Cortex of kidney (tissue), 1 donor: ENCODE results near the gene CERS1.
"Not testable (repeated sequence)": the region's sequence is repeated elsewhere in the genome, so short reads cannot be mapped to it uniquely, and the experiment has no call there.

ENCODE experiments used
- DNase-seq: peaks from one replicate; lab custom pipeline; 2025; lab: John Stamatoyannopoulos, UW

Gene CERS1

DNA sequence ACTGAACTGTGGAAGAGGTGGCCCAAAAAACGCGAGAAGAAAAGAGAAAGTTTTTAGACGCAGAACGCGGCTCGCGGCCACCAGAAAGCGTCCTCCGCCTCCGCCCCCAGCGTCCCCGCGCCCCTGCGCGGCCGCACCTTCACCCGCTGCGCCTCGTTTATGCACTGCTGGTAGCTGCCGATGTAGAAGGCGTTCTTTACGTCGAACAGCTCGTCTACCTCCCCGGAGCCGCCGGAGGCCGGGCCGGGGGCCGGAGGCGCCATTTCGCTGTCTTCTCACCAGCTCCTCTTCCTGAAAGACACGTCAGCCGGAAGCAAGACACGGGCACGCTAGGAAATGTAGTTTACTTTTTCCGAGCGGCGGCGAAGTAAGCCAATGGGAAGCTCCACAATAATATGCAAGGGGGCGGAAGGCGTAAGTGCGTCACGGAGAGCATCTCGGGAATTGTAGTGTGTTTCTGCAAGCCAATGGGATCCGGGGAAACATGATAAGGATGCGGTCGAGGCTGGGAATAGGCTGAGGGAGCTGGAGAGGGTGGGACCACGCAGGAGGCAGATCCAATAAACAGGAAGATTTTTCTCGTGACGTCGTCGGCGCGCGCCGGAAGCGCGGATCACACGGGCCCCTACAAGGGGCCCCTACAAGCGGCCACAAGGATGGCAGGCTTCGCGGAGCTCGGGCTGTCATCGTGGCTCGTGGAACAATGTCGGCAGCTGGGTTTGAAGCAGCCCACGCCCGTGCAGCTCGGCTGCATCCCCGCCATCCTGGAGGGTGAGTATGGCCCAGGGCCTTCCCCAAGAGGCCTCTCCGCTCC lies 23.3 kb upstream of the CERS1 start, which contains the start of the genes COPE and DDX49:
COPE (minus strand) TSS at position 302 of the 814 bp plus-strand sequence; CDS start at position 263, 39 bp downstream.
DDX49 (plus strand) TSS at position 630 of the 814 bp plus-strand sequence; CDS start at position 657, 27 bp downstream.
- DNase-seq, result no peak

DNA sequence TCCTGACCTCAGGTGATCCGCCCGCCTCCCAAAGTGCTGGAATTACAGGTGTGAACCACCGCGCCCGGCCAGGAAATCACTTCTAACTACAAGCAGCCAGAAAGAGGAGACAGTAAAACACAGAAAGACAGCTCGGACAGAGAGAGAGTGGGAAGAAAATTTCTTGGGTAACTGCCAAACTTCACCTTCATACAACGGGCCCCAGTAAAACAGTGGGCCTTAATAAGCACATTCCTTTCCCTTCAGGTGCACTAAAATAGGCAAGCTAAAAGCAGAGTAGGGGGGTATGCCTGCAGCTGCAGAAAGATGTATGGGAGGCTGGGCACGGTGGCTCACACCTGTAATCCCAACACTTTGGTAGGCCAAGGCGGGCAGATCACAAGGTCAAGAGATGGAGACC lies 21.6 kb upstream of the CERS1 start:
- not testable (repeated sequence) for DNase-seq

DNA sequence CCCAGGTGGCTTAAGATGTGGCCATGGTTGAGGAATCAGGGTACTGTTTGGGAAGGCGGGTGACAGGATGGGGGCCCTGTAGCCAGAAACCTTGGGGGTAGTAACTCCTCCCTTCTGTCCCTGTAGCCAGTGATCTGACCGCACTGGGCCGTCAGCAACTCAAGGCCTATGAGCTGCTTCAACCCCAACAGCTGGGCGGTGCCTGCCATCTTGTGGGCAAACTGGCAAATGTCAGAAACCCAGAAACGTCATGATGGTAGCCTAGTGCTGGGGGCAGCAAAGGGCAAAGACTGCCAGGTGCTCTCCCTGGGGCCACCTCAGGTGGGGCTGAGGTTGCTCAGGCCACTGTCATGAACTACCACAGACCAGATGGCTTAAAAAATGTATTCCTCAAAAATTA lies 19.7 kb upstream of the CERS1 start:
- no peak for DNase-seq

DNA sequence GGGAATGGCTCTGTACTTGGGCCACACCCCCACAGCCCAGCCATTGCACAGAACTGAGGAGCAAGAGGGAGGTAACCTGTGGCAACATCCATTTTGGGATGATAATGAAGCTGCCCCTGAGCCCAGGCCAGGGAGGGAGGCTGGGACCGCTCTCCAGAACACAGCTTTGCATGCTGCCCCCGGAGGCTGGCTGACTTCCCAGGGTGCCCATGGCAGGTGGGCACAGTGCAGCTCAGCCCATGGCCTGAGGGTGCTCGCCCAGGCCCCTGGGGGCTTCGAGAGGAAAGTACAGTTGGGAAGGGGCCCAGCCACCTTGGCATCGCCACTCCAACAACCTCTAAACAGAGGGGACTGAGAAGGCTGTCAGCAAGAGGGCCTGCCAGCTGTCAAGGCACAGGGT lies 17.5 kb upstream of the CERS1 start:
- no peak for DNase-seq

DNA sequence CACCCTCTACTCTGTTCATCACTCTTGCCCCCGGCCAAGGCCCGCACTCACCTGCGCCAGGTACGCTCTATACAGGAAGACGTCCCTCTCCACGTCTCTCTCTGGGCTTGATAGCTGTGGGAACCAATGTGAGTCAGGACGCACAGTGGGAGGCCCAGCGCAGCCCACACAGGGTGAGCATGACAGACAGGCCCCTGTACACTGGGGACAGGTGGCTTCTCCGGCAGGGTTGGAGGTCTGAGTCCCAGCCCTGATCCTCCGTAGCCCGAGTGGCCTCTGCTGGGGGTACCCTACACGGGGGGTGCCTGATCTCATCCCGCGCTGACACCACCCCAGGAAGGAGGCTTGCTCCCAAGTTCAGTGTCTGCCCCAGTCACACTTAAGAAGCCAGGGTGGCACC lies 17.0 kb upstream of the CERS1 start:
- no peak for DNase-seq

DNA sequence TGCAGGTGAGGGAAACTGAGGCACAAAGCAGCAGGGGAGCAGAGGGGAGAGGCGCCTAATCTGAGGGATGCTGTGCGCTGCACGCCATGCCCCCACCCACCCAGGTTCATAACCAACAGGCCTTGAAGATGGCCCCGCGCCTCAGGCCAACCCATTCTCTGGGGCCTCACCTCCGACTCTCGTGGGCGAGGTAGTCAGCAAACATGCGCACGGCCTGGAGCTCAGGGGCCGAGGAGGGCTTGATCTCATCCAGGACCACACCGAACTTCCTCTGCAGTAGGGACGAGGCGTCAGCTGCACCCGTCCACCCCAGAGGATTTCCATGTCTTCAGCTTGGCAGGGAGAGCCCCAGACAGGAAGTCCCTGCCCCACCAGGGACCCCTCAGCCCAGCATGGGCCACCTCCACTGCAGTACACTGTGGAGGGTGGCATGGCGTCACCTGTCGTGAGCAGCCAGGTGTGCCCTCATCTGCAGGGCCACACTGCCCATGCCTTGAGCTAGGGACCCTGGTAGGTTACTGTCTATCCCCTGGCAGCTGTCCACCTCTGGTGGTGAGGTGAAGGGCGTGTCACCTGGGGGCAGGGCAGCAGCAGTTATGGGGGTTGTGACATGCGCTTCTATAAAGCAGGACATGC lies 15.0 kb upstream of the CERS1 start:
- no peak for DNase-seq

DNA sequence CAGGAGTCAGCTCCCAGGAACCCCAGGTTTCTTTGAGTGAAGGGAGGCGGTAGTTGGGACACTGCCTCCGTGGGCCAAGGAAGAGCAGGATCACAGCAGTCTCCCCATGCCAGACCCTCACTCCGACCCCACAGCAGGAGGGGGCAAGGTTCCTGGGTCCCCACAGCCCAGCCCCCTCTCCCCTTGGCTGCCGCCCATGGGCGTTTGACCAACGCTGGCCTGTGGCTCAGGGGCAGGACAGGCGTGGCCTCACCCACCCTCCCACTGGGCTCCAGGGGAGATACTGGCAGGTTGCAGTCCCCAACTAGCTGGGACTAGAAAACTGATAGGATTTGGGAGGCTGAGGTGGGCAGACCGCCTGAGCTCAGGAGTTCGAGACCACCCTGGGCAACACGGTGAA lies 14.1 kb upstream of the CERS1 start:
- no peak for DNase-seq

DNA sequence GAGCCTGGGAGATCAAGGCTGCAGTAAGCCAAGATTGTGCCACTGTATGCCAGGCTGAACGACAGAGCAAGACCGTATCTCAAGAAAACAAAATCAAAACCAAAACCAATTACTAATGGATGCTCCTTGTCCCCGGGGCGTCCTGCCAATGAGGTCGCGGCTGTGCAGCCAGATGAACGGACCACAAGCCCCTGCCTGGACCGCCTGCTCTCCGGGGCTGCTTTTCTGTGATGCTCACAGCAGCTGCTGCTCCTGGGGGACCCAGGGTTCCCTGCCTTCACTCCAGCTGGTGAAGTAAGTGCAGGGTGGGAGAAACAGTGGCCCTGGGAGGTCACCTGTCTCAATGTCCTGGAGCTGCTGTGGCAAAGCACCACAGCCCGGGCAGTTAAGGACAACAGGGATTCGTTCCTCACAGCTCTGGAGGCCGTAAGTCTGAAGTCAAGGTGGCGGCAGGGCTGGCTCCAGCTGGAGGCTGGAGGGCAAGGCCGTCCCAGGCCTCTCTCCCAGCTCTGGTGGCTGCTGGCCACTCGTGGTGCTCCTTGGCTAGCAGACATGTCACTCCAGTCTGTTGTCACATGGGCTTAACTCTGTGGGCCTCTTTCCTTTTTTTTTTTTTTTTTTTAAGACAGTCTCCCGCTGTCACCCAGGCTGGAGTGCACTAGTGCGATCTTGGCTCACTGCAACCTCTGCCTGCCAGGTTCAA lies 13.1 kb upstream of the CERS1 start:
- no peak for DNase-seq

DNA sequence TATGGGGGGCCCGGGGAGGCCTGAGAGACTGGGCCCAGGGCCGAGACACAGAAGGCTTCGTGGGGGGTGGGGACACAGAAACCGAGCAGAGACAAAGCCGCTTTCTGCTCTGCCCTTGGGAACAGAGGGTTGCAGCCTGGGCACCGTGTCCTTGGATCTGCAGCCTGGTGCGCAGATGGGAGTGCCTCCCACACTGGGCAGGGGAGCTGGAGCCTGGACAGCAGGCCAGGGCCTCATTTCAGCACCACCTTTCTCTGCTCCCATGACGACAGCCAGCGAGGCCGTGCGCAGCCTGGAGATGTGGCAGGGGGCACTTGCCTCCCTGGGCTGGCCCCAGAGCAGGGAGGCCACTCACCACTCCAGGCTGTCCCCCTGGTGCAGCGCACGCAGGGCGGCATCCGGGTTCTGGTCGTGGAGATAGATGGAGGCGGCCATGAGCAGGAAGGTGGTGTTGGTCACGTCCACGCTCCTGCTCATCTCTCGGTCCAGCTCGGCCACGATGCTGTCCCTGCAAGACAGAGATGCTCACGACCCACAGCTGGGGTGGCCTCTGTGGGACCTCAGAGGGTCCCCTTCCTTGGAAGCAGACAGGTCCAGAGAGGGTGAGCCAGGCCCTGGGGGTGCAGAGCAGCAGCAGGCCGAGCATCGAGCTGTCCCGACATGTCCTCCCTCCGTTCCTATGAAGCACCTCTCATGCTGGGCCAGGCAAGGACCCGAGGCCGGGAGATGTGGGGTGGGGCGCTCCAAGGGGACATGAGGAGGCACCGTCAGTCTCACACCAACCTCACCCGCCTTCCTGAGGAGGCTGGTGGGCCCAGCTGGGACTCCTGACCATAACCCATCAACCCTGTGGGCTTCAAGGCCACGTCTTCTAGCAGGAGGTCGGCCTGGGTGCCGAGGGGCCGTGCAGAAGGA lies 10.9 kb upstream of the CERS1 start:
- no peak for DNase-seq

DNA sequence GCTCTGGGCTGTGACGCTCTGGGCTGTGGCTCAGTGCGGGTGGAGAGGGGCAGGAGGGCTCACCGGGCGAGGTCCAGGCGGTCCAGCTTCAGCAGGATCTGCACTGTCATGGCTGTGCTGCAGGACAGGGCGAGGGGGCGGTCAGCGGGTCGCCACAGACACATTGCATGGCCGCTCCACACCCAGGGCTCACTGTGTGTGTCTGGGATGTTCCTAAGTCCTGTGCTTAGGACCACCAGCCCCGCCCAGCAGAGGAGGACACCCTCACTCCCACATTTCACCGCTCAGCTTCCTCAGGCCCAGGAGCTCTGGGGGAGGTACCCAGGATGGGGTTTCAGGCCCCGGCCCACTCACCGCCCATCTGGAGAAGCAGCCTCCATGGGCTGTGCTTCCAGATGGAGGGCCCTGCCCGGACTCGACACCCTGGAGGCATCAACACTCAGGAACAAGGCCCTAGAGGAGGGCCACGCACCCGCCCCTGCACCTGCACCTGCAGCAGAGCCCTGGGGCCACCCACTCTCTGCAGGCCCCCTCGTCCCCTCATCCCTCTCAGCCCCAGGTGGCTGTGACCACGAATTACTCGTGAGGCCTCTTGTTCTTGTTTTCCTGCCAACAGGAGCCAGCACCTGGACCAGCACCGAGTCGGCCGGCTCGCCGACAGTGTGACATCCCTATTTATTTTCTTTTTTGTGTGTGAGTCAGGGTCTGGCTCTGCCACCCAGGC lies 9.7 kb upstream of the CERS1 start:
- DNase-seq, result no peak

DNA sequence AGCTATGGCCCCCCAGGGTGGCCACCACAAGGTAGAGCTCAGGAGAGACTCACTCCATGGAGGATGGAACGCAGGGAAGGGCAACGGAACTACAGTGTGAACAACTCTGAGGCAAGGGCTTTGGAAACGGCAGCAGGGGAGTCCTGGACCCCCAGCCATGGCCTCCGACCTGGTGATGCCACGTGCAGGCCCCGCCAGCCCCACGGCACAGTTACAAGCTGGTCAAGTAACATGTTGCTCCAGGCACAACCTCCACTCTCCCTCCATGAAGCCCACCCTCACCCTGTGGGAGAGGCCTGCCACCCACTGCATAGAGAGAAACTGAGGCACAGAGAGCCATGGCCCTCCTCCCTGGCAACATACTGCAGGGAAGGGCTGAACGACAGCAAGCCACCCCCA lies 9.1 kb upstream of the CERS1 start:
- DNase-seq, result no peak

DNA sequence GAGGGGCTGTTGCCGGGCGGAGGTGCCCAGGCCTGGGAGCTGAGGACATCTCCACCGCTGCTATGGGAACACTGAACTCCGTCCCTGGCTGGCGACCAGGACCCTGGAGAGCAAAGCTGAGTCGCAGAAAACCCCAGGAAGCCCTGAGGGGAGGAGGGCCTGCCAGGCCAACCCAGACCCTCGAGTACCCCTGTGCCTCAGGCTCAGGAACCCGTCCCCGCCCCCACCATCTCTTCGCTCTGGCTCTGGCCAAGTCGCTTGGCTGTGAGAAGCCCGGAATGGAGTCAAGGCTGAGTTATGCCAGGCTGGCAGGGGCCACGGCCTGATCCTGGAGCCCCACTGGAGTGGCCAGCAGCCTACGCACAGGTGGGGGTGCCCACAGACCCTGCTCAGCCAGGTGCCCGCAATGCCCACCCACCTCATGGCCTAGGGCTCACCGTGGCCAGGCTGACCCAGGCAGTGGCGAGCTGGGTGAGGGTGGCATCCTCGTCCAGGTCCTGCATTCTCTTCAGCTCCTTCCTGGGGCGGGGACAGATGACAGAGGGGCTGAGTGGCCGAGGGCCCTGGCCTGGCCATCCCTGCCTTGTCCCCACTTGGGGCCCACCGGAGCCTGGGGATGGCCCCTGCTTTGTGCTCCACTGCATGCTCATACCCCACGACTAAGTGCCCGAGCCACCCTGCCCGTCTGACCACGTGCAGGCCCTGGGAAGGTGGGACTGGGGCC lies 8.5 kb upstream of the CERS1 start:
- DNase-seq, result no peak

DNA sequence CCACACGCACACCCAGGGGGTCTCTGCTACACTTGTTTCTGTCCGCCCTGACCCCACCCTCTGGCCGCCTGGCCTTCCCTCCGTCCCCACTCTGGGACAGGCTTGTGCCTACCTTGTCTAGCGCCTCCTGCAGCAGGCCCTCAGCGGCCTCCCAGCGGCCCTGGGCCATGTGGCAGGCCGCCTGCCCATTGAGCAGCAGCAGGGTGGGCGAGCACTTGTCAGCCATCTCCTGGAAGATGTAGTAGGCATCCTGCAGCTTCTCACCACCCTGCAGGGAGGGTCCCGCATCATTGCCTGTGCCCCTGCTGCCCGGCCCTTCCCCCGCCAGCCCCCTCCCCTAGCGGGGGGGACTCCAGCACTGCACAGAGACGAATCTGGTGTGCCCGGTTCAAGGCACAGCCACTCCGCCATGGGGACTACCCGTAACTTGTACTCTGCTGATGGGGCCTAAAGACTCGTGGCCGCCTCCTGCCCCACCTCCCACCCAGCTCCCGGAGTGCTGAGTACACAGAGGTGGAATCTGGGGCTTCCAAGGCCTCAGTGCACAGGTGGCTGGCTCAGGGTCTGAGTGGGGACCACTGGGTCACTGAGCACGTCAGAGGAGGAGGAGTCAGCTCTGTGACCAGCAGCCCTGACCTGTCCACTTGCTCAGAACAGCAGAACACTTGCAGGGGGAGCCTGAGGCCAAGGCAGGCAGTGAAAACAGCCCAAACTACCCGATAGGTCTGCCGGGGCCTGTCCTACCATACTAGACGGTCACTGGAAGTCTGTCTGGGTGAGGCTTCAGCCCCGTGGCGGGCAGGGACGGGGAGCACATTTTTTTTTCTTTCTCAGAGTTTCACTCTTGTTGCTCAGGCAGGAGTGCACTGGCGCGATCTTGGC lies 7.4 kb upstream of the CERS1 start:
- no peak for DNase-seq

DNA sequence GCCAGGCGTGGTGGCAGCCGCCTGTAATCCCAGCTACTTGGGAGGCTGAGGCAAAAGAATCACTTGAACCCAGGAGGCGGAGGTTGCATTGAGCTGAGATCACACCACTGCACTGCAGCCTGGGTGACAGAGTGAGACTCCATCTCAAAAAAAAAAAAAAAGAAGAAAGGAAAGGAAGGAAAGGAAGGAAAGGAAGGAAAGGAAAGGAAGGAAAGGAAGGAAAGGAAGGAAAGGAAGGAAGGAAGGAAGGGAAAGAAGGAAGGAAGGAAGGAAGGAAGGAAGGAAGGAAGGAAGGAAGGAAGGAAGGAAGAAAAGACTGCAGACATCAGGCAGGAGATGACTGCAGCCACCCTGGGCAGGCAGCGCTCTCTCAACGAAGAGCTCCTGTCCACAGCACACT lies 6.6 kb upstream of the CERS1 start:
- not testable (repeated sequence) for DNase-seq

DNA sequence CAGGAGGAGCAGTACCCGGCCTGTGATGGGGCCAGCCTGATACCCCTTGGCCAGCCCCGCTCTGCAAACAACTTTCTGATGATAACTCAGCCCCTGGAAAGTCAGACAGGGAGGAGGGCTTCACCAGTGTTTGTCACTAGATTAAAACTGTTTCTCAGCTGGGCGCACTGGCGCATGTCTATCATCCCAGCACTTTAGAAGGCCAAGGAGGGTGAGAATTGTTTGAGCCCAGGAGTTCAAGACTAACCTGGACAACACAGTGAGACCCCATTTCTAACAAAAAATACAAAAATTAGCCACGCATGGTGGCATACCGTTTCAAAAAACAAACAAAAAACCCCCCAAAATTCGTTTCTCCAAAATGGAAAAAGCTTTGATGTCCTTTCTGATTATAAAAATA lies 5.5 kb upstream of the CERS1 start:
- no peak for DNase-seq

DNA sequence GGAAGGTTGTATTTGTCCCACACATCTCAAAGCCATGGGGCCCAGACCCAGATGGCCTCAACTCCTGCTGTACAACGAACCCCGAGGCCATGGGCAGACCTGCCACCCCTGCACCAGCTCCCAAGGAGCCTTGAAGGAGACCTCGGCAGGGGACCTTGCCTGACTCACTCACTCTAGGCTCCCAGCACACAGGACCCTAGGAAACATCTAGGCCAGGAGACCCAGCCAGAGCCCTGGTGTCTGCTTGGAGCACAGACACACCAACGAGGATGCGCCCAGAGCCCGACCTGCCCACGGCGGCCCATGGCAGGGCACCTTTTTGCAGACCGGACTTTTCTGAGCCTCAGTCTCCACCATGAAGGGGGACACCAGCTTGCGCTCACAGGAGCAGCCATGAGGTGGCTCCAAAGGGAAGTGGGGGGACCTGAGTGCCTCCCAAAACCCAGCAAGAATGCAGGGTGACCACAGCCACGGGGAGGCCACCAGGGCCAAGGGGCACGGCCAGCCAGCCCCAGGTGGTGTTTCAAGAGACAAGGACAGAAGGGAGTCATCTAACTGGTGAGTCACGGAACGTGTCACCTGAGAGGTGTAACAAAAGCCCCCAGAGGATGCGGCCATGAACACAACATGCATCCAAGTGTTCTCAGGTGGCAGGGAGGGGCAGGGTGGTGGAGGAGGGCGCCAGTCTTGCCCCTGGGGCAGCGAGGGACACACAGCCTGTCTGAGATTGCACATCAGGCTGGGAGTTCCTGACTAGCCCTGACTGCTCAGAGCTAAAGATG lies 4.9 kb upstream of the CERS1 start:
- DNase-seq, result no peak

DNA sequence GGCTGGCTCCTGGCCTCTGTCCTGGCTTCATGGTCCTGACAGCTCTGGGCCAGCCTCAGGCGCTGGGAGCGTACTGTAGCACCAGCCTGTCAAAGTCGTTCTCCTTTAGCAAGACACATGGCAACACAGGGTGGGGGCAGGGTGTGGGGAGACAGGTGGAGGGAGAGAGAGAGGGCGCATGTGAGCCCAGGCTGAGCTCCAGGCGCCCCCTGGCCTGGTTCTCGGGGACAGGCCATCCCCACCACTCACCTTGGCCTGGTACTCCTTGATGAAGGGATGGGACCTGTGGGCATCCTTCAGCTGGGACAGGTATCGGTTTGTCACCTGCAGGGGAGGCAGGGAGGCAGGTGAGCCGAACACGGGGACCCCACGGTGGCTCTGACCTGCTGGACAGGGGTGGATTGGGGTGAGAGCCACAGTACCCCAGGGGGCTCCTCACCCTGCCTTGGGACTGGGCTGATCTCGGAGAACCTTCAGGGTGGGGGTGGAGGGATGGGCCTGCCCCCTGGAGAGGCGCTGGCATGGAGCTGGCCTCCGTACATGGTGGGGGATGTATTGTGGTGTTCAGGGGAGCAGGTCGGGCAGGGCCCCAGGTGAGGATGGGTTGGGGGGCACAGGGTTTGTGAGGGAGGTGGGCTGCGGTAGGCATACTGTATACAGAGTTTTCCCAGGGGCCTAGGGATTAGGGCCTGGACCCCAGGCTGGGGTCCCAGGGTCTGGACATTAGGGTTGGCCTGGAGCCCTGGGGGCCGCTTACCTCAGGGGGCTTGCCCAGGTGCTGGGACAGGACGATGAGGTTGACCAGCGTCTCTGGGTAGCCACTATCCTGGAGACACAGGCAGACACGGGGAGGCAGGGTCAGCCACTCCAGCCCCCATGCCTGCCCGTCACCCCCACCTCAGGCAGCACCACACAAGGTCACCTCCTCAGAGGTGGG lies 3.9 kb upstream of the CERS1 start:
- DNase-seq, result no peak
